NCI-H1930 (cell line): ENCODE data around the gene P3H3.
A peak's percentile ranks its signal among the peaks of the same experiment; 100 is the strongest.

Experiments used
- DNase-seq, 2 experiments: peaks; one replicate each; lab custom pipeline; 2025; lab: John Stamatoyannopoulos, UW

The P3H3 gene, protein sequence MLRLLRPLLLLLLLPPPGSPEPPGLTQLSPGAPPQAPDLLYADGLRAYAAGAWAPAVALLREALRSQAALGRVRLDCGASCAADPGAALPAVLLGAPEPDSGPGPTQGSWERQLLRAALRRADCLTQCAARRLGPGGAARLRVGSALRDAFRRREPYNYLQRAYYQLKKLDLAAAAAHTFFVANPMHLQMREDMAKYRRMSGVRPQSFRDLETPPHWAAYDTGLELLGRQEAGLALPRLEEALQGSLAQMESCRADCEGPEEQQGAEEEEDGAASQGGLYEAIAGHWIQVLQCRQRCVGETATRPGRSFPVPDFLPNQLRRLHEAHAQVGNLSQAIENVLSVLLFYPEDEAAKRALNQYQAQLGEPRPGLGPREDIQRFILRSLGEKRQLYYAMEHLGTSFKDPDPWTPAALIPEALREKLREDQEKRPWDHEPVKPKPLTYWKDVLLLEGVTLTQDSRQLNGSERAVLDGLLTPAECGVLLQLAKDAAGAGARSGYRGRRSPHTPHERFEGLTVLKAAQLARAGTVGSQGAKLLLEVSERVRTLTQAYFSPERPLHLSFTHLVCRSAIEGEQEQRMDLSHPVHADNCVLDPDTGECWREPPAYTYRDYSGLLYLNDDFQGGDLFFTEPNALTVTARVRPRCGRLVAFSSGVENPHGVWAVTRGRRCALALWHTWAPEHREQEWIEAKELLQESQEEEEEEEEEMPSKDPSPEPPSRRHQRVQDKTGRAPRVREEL

DNA sequence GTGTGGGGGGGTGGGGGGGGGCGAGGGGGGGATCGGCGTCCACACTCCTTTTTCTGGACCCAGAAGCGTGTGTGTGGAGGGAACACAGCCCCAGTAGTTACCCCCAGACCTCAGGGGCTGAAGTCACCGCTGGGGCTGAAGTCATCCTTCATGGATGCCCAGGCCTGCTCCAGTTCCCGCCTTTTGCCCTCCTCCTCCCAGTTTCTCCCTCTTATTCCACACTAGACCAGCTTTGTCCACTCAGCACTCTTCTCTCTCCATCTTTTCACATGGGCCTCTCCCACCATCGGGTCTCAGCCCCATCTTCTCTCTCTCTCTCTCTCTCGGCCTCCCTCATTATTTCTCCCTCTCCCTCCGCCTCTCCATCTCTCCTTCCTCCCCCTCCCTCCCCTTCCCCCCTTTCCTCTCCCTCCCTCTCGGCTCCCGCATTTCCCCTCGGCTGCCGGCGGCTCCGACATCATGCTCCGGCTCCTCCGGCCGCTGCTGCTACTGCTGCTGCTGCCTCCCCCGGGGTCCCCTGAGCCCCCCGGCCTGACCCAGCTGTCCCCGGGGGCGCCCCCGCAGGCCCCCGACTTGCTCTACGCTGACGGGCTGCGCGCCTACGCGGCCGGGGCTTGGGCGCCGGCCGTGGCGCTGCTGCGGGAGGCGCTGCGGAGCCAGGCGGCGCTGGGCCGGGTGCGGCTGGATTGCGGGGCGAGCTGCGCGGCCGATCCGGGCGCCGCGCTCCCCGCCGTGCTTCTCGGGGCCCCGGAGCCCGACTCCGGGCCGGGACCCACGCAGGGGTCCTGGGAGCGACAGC lies at the start of gene P3H3:
Gene P3H3 (plus strand): TSS at position 426 of the 799 bp plus-strand sequence. CDS start 34 bp downstream, at position 460.
- peak; percentile 43 to 48 for DNase-seq

- peak; percentile 92 to 94 for DNase-seq
These were observed 49.3 kb upstream of the P3H3 start for GRCh38 chr12:6778574-6779550.

- DNase-seq = no peak
These were observed 48.3 kb upstream of the P3H3 start for GRCh38 chr12:6779708-6780432.

DNA sequence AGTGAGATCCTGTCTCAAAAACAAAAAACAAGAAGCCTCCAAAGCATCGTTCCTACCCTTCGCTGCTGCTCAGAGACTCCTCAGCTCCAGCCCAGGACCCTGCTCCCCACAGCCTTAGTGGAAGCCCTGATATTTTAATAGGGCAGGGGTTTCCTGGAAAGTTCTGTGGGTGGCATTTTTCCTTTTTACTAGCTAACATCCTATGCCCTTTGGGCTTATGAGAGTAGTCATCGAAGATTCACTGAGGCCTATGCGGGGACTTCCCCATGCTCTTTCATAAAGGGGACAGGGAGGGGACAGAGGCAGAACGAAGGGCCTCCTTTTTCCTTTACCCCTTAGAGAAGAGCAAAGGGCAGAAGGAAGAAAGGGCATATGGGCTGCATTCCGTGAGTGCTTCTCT lies 47.6 kb upstream of the P3H3 start:
- DNase-seq = no peak

DNA sequence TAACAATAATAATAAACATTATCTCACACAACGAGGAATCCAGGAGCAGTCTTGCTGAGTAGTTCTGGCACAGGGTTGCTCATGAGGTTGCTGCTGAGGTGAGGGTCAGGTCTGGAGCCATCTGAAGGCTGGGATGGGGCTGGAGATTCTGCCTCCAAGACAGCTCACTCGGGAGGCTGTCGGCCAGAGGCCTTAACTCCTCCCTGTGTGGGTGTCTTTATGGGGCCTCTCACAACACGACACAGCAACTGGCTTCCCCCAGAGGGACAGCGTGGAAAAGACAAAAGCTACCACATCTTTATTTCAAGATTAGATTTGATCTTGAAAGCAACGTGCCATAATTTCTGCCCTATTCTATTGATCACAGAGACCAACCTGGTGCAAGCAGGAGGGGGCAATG lies 46.1 kb upstream of the P3H3 start:
- no peak for DNase-seq

- no peak for DNase-seq
These were observed 45.2 kb upstream of the P3H3 start for GRCh38 chr12:6782850-6783566.

DNA sequence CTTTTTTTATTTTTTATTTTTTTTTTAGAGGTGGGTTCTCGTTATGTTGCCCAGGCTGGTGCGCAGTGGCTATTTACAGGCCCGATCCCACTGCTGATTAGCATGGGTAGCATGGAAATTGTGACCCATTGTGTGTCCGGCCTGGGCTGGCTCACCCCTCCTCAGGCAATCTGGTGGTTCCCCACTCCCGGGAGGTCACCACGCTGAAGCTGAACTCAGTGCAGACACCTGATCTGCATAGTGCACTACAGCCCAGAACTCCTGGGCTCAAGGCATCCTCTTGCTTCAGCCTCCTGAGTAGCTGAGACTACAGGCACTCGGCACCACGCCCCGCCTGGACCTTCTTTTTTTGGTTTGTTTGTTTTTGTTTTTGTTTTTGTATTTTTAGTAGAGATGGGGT lies 44.4 kb upstream of the P3H3 start:
- DNase-seq = no peak

GRCh38 chr12:6784296-6784695 lies 43.9 kb upstream of the P3H3 start:
- DNase-seq = no peak

DNA sequence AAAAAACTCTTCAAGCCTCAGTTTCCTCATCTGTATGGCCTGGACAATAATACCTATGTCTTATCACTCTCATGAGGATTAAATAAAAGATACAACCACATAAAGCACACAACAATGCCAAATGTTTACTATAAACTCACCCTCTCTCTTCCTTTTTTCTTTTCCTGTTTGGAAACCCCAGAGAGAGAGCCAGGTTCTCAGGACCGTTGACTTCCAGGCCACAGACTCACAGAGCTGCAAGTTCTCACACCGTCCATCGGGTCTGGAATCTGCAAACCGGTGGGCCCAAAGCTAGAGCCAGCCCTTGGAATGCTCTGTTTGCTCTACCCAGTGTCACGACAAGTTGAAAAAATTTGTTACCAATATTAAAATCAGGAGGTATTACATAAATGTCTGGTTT lies 43.4 kb upstream of the P3H3 start:
- DNase-seq = no peak

DNA sequence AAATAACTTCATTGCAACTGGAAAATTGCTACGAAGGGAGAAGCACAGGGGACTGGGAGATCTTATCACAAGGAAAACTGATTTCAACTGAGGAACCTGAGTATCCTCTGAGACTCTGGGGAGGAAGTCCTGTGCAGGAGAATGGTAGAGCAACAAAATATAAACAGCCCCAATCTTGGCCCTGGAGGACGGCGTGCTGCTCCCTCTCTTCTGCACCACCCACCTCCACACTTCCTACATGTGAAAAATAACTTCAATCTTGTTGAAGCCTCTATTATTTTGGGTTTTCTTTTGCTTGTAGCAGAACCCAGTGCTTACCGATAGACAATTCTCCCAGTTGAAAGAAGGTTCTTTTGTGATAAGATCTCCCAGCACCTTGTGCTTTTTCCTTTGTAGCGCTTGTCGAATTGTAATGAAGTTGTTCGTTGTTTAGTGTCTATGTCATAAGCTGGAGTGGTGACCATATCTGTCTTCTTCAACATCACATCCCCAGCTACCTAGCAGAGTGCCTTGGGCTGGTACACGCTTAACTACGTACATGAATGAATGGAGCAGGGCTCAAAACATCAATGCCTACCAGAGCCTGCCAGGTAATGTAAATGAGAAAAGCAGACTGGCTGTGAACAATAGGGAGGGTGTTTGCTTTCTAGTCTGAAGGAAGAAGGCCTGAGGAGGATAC lies 41.7 kb upstream of the P3H3 start:
- DNase-seq = no peak

GRCh38 chr12:6787309-6787708 lies 40.9 kb upstream of the P3H3 start:
- DNase-seq = no peak

DNA sequence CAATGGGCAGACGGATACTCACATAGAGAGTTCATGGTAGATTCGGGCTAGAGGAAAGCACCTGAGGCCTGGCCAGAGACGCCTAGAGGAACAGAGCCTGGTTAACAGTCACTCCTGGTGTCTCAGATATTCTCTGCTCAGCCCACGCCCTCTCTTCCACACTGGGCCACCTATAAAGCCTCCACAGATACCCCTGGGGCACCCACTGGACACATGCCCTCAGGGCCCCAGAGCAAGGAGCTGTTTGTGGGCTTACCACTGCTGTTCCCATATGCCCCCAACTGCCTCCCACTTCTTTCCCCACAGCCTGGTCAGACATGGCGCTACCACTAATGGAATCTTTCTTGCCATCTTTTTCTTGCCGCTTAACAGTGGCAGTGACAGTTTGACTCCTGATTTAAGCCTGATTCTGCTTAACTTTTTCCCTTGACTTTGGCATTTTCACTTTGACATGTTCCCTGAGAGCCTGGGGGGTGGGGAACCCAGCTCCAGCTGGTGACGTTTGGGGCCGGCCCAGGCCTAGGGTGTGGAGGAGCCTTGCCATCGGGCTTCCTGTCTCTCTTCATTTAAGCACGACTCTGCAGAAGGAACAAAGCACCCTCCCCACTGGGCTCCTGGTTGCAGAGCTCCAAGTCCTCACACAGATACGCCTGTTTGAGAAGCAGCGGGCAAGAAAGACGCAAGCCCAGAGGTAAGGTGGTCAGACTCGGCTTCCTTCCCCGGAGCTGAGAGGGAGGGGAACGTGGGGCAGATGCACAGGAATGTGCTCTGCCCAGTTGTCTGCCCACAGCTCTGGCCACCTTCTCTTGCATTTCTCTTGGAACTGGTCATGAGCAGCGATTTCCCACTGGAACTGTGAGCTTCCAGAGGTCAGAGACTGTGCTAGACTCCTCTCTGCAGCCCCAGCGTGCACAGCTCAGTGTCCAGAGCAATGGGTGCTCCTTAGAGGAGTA lies 39.0 kb upstream of the P3H3 start, which contains the start of gene CD4:
Gene CD4 (plus strand): TSS at position 557 of the 953 bp plus-strand sequence. CDS start 10,611 bp downstream, outside the sequence.
- DNase-seq = no peak

- no peak for DNase-seq
These were observed 37.6 kb upstream of the P3H3 start for GRCh38 chr12:6790496-6791150.

DNA sequence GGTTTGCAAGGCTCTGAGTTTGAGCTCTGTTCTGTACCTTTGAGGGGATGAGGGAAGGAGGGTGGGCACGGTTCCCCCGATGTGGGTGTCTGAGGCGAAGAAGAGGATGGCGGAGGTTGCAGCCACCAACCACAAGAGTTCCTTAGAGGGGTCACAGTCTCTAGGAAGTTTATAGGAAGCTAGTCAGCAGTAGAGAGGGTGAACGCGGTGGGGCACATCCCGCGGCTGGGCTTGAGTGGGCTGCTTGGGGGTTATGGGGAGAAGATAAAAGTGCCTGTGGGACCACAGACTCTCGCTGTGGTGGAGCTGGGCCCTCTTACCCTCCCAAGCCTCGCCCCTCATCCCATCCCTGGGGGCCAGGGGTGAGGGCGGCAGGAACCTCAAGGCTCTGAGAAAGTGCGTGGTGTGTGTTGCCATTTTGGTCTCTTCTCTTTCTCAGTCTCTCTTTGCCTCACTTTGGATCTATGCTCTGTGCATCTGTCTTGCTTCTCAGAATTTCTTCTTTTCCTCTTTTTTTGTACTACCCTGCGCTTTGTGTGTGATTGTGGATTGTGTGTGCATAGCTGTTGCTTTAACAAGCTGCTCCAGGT lies 36.2 kb upstream of the P3H3 start:
- no peak for DNase-seq

- DNase-seq = no peak
These were observed 35.5 kb upstream of the P3H3 start for GRCh38 chr12:6792522-6793201.

GRCh38 chr12:6795088-6795487 lies 33.1 kb upstream of the P3H3 start:
- no peak for DNase-seq

- no peak for DNase-seq
These were observed 31.6 kb upstream of the P3H3 start for GRCh38 chr12:6796576-6796975.
